Stimulated activated CD4-positive, alpha-beta T cell treated with anti-CD3 and anti-CD28 coated beads, TNF-alpha, amount 100 ng/mL, for 4 hours (primary cell): Measurements from ENCODE around the gene ATP1B1.

Source experiments
- DNase-seq, 3 experiments: peaks; one replicate each; pipeline ENCODE4 v3.0.0-alpha.2; 2020; ENCODE audit warnings: low read depth in 3 of 3

The ATP1B1 gene

GRCh38 chr1:169106095-169106920 is at the start of gene ATP1B1:
ATP1B1 (plus strand) TSS chr1:169106690; CDS start chr1:169106830, 140 bp downstream.
- DNase-seq, result peak; percentile 56 to 81 (median 62)

GRCh38 chr1:169059421-169059820 is 47.1 kb upstream of the ATP1B1 start:
- no peak for DNase-seq

DNA sequence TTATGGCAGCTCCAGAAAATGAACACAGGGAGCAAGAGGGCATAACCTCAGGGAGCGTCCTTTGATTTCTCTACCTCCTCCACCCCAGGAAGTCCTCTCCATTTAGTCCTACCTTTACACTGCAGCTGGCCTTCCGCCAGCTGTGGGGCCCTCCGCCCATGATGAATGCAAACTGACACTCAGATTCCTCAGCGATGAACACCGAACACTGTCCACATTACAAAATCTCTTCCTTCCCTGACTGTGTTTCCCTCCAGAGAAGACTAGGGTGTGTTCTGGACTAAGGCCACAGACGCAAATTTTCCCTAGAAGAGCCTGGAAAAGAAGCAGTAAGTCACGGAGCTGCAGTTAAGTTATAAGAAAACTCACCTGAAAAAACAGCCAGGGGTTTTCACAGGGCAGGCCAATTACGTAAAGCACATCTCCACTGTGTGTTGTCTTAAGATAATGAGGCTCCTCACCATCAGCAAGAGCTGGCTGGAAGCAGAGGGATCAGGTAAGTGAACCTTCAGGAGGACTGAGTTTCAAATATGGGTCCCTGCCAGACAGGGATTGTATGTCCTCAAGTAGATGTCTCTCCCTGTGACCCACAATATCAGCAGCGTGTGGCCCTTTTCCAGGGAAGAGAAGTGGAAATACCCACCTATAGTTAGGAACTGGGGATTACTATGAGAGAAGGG is 46.3 kb upstream of the ATP1B1 start:
- no peak for DNase-seq

GRCh38 chr1:169060919-169061639 is 45.4 kb upstream of the ATP1B1 start:
- DNase-seq, result no peak

DNA sequence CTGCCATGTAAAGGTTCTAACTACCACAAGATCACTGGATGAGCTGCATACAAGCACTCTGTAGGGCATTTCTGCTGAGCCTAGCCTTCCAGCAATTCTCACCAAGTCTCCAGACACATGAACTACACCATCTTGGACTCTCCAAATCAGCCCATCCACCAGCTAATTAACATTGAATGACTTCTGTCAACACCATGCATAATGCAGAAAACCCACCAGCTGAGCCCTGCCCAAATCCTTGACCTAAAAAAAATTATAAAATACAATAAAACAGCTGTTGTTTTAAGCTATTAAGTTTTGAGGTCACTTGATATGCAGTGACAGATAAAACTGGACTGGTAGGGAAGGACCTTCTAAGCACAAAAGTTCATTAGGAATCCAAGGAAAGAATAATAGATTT is 44.3 kb upstream of the ATP1B1 start:
- no peak for DNase-seq

DNA sequence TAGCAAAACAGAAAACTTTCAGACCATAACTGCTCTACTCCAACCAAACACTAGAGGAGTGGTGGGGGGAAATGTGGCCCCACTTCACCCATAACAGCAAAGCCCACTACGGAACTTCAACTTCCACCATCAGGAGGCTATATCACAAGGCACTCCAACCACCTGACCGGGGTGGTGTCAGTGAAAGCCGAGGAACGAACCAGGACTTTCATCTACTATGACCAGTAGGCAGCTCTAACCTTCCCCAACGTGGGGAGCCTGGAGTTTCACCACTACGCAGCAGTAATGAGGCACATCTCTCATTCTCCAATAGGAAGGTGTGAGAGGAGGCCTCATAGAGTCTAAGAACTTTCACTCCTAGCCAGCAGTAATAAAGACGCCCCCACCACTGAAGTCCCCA is 42.4 kb upstream of the ATP1B1 start:
- DNase-seq, result no peak

DNA sequence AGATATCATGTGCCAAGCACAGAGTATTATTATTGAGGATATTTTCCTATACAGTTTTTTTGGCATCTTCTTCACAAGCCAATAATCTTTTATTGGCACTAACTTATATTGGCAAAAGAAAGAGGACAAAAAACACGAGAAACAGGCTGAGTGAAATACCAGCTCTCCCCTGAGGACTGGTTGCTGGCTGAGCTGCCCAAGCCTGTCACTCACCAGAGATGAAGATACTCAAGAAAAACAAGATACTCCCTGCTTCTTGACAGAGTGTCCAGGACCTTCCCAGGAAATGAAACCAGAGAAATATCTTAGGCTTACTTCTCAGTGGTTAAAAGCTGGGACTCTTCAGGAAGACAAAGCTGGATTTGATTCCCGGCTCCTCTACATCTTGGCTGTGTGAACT is 35.9 kb upstream of the ATP1B1 start:
- no peak for DNase-seq

DNA sequence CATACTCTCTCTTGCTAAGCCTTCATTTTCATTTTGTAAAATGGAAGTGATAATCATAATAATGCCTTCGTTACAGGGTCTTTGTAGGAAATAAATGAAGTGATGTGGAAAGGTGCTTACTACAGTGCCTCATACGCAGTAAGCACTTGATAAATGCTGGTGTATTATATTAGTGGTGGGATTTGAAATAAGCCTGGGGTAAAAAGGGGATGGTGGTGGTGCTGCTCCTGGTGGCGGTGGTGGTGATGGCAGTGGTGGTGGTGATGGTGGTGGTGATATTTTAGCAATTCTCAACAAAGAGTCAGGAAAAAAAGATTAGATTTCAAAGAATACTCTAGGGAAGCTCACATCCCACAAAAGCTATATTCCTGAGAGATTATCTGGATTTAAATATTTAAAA is 35.5 kb upstream of the ATP1B1 start:
- DNase-seq, result no peak

GRCh38 chr1:169072945-169073725 is 33.4 kb upstream of the ATP1B1 start:
- DNase-seq, result no peak

GRCh38 chr1:169078163-169078883 is 28.2 kb upstream of the ATP1B1 start:
- DNase-seq, result no peak

GRCh38 chr1:169081503-169082123 is 24.9 kb upstream of the ATP1B1 start:
- DNase-seq, result no peak

DNA sequence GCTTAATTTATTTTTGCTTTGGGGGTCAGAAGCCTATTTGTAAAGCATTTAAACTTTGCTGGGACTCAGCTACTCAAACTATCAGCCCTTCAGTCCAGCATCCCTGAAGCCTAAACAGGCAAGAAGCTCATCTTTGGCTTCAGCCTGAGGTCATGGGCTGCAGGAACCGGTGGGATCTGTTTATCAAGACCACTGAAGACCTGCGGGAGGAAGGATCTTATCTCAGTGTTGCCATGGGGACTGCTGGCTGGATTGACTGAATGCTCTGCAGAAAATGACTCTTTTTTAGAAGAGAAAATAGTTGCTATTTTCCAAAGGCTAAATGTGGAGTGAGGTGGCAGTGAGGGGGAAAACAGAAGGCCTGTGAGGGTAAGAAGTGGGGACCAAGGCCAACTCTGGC is 20.6 kb upstream of the ATP1B1 start:
- no peak for DNase-seq

- no peak for DNase-seq
Measured at GRCh38 chr1:169086603-169087455, 19.7 kb upstream of the ATP1B1 start.

DNA sequence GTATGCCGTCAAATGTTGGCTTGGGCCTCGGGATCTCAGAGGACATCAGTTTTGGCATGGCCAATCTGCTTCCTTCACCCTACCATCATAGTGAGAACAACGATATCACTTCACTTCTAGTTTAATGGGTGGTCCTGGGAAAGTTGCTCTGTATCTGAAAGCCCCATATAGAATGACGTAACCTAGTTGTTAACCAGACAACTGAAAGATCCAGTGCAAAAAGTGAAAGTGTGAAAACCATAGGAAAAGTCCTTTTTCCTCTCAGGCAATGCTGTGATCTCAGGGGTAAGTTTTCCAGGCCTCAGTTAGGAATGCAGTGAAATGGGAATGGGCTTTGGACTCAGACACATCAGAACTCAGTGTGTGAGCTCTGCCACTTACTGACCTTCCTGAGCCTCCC is 18.6 kb upstream of the ATP1B1 start:
- DNase-seq, result no peak

- no peak for DNase-seq
Measured at GRCh38 chr1:169089776-169090175, 16.7 kb upstream of the ATP1B1 start.

GRCh38 chr1:169090308-169090899 is 16.1 kb upstream of the ATP1B1 start:
- no peak for DNase-seq

GRCh38 chr1:169090900-169091311 is 15.6 kb upstream of the ATP1B1 start:
- no peak for DNase-seq

GRCh38 chr1:169091480-169091941 is 15.0 kb upstream of the ATP1B1 start:
- DNase-seq, result no peak

DNA sequence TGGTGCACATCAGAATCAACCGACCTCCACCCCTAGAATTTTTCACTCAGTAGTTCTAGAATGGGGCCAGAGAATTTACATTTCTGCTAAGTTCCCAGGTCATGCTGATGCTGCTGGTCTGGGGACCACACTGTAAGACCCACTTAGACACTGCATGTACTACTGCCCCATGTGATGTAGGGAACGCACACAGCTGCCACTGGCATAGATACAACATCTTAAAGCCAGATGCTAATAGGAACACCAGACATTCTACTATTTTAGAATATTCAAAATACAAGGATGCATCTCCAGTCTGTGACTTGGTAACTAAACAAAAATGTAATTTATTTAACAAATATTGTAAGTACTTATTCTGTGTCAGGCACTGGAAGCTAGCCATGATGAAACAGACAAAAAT is 14.1 kb upstream of the ATP1B1 start:
- DNase-seq, result no peak
